HG03342 (cell line): ENCODE measurements around the gene ZBED4.
A peak's percentile ranks its signal among the peaks of the same experiment; 100 is the strongest.

Source experiments
- ATAC-seq: cut with Tn5 transposase; IDR thresholded peaks from one replicate; pipeline ENCODE4 v1.9.1; 2021; ENCODE audit warnings: mild to moderate bottlenecking, moderate library complexity; ENCODE audit not compliant: unreplicated experiment

ZBED4 gene

GRCh38 chr22:49917974-49918910 is 64.6 kb downstream of the ZBED4 start, which contains the start of the genes ALG12 and CRELD2:
ALG12 (minus strand) TSS chr22:49918438; CDS start chr22:49913765, 4,673 bp downstream.
CRELD2 (plus strand) TSS chr22:49918634; CDS start chr22:49918770, 136 bp downstream.
- peak; percentile 85 for ATAC-seq

DNA sequence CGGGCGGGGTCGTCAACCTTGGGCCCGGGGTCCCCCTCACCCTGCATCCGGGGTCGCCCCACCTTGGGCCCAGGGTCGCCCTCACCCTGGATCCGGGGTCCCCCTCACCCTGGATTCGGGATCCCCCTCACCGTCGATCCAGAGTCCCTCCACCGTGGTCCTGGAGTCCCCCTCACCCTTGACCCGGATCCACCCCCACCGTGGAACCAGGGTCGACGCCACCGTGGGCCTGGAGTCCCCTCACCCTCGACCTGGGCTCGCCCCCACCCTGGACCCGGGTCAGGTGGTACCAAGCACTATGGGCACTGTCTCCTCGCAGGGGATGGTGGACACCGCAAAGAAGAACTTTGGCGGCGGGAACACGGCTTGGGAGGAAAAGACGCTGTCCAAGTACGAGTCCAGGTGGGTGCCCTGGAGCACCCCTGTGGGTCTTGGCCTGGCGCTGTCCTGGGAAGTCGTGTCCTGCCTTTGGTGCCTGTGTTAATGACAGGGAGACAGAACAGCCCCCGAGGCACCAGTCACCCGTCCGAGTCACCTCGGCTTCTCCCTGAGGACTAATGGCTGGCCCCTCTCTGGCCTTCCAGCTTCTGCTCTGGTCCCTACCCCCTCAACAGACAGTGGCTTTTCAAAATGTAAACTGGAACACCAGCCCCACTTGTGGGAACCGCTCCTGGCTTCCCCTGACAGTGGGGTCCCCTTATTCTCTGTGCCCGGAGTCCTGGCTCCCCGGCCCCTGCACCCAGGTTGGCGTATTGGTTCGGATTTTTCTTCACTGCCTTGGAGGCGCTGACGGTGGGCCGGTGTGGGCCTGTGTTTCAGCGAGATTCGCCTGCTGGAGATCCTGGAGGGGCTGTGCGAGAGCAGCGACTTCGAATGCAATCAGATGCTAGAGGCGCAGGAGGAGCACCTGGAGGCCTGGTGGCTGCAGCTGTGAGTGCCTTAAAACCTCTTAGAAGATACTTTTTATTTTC is 65.6 kb downstream of the ZBED4 start:
- ATAC-seq, result no peak

GRCh38 chr22:49920859-49921258 is 67.2 kb downstream of the ZBED4 start:
- ATAC-seq, result no peak

DNA sequence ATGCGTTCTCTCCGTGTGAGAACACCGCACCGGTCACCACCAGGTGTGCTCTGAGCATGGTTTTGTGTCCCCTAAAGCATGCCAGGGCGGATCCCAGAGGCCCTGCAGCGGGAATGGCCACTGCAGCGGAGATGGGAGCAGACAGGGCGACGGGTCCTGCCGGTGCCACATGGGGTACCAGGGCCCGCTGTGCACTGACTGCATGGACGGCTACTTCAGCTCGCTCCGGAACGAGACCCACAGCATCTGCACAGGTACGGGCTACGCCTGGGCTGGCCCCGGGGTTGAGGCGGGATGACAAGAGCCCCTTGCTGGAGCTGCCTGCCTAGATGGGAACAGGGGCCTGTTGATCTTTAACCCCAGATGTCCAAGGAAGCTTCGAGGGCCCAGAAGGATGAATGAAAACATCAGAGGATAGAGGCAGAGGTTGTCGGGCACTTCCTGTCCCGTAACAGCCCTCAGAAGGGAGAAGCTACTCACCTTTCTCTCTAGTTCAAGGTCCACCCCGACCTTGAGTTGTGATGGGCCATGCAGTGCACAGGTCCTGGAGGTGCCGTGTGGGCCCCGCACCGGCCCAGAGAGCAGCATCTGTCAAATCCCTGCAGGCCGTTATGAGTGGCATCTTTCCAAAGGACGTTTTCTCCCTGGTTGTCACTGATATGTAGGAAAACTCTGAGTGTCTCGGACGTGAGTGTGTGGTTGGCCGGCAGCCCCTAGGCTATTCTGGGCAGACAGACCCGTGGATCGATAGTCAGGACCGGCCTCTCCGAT is 68.0 kb downstream of the ZBED4 start:
- ATAC-seq, result no peak

DNA sequence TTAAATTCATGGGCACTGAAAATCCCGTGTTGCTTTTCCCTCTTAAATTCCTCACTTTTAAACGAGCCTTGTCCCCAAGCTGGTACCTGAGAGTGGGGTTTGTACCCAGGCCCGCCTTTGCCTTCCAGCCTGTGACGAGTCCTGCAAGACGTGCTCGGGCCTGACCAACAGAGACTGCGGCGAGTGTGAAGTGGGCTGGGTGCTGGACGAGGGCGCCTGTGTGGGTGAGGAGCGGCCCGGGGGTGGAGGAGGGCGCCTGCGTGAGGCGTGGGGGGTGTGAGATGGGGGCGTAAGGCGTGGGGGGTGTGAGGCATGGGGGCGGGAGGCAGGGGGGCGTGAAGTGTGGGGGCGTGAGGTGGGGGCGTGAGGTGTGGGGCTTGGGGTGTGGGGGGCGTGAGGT is 68.8 kb downstream of the ZBED4 start:
- ATAC-seq, result no peak

DNA sequence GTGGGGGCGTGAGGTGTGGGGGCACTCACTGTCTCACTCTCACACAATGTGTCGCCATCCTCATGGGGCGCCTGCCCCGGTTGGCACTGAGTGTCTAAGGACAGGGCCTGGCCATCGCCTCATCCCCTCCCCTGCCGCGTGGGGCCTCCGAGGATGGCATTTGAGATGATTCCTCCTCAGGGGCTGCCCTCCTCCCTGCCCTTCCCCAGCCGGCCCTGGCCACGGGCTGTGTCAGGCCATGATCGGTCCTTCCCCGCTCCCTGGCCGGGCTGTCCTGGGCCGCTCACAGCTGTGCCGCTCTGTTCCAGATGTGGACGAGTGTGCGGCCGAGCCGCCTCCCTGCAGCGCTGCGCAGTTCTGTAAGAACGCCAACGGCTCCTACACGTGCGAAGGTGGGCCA is 69.3 kb downstream of the ZBED4 start:
- ATAC-seq, result no peak

- ATAC-seq, result no peak
Measured at GRCh38 chr22:49923445-49923844, 69.8 kb downstream of the ZBED4 start.

DNA sequence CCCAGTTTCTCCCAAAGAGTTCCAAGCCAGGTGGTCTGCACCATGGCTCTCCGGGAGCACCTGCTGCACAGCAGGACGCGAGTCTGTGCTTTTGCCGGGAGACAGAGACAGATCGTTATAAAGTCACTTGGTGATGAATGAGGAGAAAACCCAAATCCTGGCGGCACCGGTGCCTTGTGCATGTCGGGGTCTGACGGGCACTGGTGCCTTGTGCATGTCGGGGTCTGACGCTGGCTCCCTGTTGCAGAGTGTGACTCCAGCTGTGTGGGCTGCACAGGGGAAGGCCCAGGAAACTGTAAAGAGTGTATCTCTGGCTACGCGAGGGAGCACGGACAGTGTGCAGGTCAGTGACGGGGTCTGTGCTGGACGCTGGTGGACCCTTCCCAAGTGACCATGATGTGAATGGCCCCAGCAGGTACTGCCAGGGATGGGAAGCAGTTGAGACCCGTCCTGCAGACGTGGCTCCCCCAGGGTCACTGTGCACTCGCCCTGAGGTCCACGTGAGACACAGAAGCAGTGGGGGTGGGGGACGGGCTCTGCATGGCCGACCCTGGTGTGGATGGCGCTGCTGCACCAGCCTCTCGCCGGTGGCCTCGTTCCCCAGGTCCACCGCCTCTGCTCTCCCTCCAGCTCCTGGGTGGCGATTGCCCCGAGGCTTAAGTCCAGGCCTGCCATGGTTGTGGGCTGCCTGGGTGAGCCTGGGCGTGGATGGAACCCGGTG is 70.6 kb downstream of the ZBED4 start:
- ATAC-seq, result no peak

DNA sequence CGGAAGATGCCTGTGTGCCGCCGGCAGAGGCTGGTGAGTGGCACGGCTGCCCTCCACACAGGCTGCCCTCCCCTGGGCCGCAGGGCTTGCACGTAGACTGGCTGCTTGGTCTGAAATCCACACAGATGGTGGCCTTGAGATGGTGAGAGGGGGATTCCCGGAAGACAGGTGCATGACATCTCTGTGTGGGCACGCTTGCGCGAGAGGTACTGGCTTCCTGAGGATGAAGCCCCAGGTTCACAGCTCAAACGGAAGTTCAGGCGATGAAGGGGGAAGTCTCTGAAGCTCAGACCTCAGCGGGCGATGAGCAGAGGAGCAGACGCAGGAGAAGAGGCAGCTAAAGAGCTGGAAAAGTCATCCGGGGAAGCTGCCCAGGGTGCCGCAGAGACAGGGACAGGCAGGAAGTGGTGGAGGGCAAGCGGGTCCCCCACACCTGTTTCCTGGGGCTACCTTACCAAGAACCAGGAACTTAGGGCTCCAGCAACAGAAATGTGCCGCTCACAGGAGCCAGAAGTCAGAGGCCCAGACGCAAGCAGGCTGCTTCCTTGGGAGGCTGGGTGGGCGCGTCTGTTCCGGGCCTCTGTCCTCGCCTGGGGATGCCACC is 72.0 kb downstream of the ZBED4 start:
- peak; percentile 35 for ATAC-seq

- ATAC-seq, result no peak
Measured at GRCh38 chr22:49926916-49927315, 73.3 kb downstream of the ZBED4 start.

DNA sequence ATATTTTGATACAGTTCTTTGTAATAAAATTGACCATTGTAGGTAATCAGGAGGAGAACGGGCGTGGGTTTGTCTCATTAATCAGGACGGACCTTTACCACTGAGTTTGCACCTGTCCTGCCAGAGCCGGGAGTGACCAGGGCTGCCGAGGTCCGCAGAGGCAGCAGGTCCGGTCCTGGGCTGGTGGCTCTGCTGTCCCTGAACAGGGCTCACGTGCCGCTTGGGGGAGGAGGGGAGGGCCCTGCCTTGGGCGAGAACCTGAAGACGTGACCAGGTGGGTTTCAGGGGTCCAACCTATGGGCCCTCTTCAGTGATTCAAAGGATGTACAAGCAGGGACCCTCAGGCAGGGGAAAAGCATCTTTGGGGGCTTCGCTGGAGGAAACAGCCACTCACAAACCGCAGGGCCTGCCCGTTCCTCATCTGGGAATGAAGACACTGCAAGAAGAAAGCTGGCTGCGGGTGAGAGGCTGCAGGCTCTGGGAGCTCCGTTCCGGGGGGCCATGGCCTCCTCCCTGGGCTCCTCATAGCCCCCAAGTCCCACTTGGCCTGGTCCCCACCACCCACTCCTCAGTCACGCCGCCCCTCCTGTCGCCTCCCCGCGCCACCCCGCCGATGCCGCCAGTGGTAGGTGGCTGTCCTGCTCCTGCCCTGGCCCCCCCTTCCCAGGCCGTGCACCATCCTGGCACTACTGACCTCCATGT is 74.0 kb downstream of the ZBED4 start:
- ATAC-seq, result no peak

DNA sequence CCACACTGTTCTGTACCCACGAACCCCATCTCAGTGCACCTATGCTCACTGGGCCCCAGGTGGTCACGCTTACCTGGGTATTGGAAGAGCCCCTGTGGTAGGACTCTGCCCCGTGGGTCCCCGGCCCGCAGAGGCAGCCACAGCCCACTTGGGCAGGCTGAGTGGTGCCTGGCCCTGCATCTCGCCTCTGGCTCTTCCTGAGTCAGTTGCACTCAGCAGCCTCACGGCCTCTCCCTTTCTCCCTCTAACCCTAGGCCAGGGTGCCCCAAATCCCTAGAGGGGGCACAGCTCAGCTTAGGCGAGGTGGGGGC is 74.5 kb downstream of the ZBED4 start:
- no peak for ATAC-seq

GRCh38 chr22:49928555-49929210 is 75.0 kb downstream of the ZBED4 start:
- ATAC-seq, result no peak

DNA sequence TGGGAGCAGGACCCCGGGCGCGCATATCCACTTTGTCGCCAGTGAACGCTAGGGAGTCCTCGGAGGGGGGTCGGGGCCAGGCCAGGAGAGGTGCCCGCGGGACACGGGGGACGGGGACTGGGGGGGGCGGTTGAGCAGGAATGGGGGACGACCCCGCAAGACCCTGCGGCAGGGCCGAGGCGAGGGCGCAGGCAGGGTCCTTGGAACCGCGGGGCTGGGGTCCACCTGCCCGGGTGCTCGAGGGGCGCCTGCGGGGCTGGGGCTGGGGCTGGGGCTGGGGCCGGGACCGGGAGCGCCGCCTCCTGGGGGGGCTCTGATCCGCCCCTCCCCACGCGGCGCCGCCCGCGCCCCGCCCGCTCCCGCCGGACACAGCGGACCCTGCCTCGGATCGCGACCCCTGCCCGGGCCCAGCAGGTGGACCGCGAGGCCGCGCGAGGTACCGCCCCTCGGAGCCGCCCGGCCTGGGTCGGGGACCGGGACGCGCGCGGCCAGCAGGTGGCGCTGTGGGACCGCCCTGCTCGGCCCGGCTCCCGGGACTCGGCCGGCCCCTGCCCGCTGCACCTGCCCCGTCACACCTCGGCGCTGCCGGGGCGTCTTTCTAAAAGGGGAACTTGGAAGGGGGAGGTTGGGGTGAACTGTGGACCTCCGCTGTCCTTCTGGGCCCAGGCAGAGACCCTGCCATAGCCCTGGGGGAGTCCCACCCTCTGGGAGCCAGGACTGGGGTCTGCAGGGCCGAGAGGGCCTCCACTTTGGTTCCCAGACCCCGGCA is 75.8 kb downstream of the ZBED4 start:
- ATAC-seq, result no peak

GRCh38 chr22:49929994-49930575 is 76.4 kb downstream of the ZBED4 start:
- no peak for ATAC-seq

DNA sequence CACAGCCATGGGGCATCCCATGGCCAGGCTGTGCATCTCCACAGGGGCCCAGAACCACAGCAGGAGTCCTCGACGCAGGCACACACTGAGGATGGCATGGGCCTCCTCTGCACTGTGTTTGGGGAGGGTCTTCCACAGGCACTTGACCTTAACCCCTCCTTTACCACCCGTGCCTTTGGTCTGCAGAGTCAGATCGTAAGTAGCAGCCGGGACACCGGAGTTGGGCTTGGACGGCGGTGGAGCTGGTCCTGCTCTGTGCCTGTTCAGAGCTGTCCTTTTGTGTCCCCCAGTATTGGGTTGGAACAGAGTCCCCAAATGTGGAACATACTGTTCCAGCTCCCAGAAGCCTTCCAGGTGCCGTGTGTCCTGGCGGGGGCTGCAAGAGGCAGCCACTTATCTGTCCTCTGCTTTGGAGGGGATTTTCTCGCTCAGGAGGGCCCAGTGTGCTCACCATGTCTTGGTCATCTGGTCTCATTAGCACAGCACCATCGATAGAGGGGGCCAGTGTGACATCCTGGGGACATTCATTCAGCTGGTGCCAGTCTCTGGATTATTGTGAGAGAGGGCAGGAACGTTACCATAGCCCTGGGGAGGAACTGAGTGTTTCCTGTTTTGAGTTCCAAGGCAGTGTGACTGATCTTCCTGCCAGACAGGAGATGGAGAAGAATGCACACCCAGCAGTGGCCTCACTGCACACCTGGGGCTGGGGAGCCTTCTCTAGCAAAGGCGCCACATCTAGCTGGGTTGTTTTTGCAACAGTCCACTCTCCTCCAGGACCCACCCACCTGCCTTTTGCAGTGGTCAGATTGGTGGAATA is 77.2 kb downstream of the ZBED4 start:
- ATAC-seq, result no peak
